Amniotic epithelial cell (primary cell): ENCODE measurements around the gene MTFP1.
"Not testable (repeated sequence)": the region's sequence is repeated elsewhere in the genome, so short reads cannot be mapped to it uniquely, and the experiment has no call there.

ENCODE experiments used
- DNase-seq: peaks from one replicate; pipeline ENCODE4 v3.0.0-alpha.2; 2010; ENCODE audit warnings: low read depth

Gene MTFP1, protein sequence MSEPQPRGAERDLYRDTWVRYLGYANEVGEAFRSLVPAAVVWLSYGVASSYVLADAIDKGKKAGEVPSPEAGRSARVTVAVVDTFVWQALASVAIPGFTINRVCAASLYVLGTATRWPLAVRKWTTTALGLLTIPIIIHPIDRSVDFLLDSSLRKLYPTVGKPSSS

DNA sequence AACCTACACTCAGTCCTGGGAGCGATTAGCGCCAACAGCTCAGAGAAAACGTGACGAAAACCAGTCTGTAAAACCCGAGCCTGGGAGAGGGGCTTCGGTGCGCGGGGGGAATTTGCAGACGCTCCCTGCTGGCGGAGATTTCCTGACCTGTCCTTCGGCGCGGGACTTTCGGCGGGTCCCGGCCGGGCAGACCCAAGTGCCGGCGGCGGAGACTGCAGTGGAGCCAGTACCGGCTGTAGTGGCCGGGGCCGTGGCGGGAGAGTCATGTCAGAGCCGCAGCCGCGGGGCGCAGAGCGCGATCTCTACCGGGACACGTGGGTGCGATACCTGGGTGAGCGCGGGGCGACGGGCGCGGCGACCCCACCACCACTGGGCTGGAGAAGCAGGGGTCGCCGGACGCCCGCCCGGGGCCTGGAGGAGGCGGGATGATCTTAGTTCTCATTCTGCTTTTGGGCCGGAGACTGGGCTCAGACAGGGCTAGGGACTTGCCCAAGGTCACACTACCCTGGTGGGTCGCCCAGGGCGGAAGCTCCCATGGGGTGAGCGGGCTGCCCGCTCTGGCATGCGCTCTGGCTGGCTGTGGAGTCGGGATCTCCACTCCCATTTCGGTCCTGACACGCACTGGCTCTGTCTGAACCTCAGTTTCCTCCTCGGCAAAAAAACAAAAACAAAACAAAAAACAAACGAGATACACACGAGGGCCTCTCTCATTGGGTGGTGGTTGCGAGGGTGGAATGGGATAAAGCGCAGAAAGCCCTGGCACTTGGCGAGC, at the start of gene MTFP1:
Gene MTFP1 (plus strand): TSS at position 153 of the 772 bp plus-strand sequence. CDS start 112 bp downstream, at position 265.
- DNase-seq: peak; percentile 56

GRCh38 chr22:30380011-30380410, 45.6 kb upstream of the MTFP1 start:
- DNase-seq: no peak

DNA sequence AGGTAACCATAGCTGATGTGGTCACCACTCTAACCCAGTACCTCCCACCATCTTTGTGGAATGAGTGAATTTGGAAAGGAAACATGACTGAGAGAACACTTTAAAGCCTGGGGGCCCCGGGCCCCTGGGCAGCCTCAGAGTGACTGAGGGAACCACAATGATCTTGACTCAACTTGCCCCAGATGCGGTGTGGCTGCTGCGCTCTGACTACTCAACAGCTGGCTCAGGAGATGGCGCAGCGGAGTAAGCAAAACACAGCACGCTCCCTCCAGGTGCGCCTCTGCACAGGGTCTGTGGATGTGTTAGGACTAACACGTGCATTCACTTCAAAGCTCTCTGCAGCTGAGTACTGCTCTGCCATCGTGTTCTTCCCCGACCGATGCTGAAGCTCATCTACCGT, 44.3 kb upstream of the MTFP1 start:
- DNase-seq: no peak

DNA sequence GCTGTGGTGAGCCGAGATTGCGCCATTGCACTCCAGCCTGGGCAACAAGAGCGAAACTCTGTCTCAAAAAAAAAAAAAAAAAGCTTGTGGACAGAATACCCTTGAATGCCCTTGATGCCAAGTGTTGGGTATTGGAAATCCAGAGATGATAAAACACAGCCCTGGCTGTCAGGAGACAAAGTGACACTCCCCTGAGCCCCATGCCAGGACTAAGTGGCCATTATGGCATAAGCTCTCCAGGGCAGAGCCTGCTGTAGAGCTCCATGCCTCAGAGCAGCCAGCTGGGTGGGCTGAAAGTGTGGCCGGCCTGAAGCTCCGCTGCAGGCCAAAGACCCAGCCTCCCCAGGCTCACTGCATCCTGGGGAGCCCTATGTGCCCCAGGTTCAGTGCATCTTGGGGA, 43.2 kb upstream of the MTFP1 start:
- DNase-seq: no peak

DNA sequence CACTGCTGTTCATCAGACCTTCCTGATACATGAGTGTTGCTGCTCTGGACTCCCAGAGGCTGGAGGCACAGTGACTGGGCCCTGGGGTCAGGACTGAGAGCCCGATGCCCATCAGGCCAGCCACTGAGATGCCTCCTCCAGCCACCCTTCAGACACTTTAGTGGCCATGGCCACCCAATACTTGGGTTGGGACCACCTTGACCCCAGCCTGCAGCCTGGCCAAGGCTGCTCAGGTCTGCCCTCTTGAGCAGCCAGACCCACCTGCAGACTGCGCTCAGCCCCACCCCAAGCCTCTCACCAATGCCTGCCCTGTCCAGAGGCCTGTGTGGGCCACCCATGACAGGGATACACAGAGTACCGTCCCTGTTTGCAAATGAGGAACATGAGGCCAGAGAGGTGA, 42.5 kb upstream of the MTFP1 start:
- DNase-seq: no peak

DNA sequence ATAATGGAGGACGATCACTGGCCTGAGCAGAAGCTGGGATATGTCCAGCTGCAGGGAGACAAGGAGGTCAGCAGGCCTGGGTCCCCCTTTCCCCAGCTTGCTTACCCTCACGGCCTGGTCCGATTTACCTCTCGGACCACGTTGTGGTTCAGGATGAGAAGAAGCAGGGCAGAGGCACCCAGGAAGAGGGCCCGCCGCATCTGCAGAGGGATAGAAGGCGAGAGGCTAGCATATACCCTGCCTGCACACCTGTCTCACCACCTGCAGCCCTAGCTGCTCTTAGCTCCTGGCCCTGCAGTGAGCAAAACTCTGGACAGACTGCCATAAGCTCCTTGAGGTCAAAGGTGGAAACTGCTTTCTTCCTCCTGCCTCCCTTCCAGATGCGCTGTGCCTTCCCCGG, 39.6 kb upstream of the MTFP1 start:
- DNase-seq: no peak

GRCh38 chr22:30386608-30386959, 39.0 kb upstream of the MTFP1 start:
- no peak for DNase-seq

DNA sequence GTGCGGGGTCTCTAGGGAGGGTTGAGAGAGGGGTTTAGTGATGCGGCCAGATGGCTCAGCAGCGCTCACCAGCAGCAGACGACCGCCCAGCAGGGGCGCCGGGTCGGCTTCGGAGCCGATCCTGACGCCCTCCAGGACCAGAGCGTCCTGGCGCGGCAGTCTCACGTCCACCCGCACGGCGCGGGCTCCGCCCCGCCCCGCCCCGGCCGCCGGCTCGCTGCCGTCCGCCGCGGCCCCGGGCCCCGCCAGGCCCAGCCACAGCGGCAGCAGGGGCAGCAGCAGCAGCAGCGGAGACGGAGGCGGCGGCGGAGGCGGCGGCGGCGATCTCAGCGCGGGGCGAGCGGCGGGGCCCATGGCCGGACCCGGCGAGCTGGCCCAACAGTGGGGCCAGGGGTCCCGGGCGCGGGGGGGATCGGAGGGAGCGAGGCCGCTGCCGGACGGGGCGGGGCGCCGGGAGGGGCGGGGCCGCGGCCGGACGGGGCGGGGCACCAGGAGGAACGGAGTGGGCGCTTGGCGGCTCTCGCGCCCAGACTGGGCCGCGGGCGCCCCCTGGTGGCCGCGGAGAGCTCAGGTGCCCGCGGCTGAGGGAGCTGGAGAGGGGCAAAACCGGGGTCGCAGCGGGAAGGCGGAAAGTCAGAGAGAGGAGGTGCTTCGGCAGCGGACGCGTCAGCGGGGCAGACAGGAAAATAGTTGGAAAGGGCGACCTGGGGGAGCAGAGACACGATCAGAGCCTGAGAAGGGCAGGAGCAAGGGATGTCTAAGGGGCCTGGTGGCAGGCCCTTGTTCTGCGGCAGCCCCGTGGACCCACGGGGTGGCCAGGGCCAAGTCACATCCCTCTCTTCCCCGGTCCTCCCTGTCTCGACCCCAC, 38.4 kb upstream of the MTFP1 start, which contains the start of gene RNF215:
Gene RNF215 (minus strand): TSS at position 452 of the 868 bp plus-strand sequence. CDS start 98 bp downstream, at position 354.
- peak; percentile 41 for DNase-seq

GRCh38 chr22:30390974-30391691, 34.4 kb upstream of the MTFP1 start:
- peak; percentile 68 for DNase-seq

GRCh38 chr22:30392661-30393321, 32.8 kb upstream of the MTFP1 start:
- DNase-seq: no peak

GRCh38 chr22:30393322-30393680, 32.3 kb upstream of the MTFP1 start:
- no peak for DNase-seq

- no peak for DNase-seq
Observed at GRCh38 chr22:30393885-30394284, 31.7 kb upstream of the MTFP1 start.

DNA sequence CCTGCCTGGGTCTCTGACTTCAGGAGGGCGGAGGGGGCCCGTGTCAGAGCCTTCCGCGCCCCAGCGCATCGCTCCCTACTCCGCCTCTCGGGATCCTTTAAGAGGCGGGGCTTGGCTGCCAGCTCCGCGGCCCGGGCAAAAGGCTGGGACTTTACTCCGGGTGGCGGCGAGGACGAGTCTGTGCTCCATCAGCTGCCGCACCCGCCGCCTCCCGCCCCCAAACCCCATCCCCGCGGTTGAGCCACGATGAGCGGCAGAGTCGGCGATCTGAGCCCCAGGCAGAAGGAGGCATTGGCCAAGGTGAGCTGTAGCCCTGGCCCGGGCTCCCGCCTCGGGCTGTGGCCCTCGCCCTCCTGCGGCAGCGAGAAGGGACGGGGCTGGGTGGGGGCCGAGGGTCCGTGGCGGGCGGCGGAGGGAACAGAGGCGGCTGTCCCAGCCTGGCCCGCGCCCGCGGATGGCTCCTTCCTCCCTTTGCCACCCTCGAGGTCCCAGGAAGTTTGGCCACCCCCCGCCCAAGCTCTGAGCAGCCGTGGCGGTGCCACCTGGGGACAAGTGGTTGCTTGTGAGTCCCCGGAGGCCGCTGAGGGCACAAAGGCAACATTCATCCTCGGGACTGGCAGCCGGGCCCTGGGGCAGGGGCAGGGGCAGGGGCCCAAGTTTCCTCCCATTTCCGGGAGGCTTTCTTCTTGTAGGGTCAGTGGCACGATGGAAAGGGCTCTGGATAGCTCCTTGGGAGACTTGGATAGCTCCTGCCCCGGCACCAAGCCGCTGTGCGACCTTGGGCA, 28.5 kb upstream of the MTFP1 start, which contains the start of gene SEC14L2:
Gene SEC14L2 (plus strand): TSS at position 148 of the 785 bp plus-strand sequence. CDS start 99 bp downstream, at position 247.
- peak; percentile 23 for DNase-seq

GRCh38 chr22:30397656-30398635, 27.6 kb upstream of the MTFP1 start:
- DNase-seq: no peak

- peak; percentile 31 for DNase-seq
Observed at GRCh38 chr22:30398685-30399680, 26.6 kb upstream of the MTFP1 start.

DNA sequence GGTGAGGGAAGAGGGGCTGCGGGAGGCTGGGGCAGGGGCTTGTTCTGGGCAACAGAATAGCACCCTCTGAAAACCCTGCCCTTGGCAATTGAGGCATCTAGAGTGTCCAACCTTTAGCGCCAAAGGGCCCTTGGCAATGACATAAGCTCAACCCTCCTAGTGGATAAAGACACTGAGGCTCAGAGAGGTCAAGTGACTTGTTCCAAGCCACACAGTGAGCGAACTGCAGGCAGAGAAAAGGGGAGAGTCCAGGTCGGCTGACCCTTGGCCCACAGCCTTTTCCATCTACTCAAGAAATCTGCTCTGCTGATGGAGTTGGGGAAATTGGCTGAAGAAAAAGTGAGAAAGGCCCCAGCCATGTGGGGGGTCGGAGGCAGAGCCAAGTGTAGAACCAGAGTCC, 25.9 kb upstream of the MTFP1 start:
- no peak for DNase-seq

GRCh38 chr22:30400159-30400558, 25.4 kb upstream of the MTFP1 start:
- DNase-seq: no peak

- DNase-seq: not testable (repeated sequence)
Observed at GRCh38 chr22:30401024-30401423, 24.5 kb upstream of the MTFP1 start.
